H1 (cell line): ENCODE data around the gene STEAP4. TPM values are rescaled to one million over a fixed set of nuclear protein-coding genes. Genes with fewer than 3 reads are reported as not detected.
A peak's percentile ranks its signal among the peaks of the same experiment; 100 is the strongest.

ENCODE experiments used
- CTCF ChIA-PET: fragments of 300-600 bp; sonication (Branson Sonifier 250); formaldehyde crosslinking; loops from one replicate; lab custom pipeline; 2021; ENCODE audit not compliant: partially characterized antibody; lab: Charles Lee
- POLR2A ChIA-PET: fragments of 300-600 bp; sonication (Branson Sonifier 250); formaldehyde crosslinking; loops from one replicate; lab custom pipeline; 2021; ENCODE audit warnings: inconsistent platforms; ENCODE audit not compliant: partially characterized antibody; lab: Charles Lee
- DNase-seq, 2 experiments: peaks; one replicate each; pipeline versions ENCODE4 v3.0.0 to v3.0.0-alpha.2; 2010 to 2022; ENCODE audit warnings: low spot score in 2 of 2, low read depth in 1 of 2, mixed read lengths in 1 of 2
- FAIRE-seq: peaks from 2 replicates; lab custom pipeline; 2011; peaks lifted over from hg19 to GRCh38; lab: Jason Lieb, UNC
- H2AFZ ChIP-seq: 2 replicates; pipeline ENCODE4 v1.8.1; 2012; ENCODE audit warnings: low read length, inconsistent platforms
- H2AK5ac ChIP-seq: 2 replicates; pipeline ENCODE4 v1.6.1; 2013; ENCODE audit warnings: low read depth, low read length
- H2BK120ac ChIP-seq: replicated peaks from 2 replicates; pipeline ENCODE3; 2013; ENCODE audit warnings: low read depth, low read length, inconsistent platforms
- H2BK12ac ChIP-seq: 2 replicates; pipeline ENCODE4 v1.6.1; 2013; ENCODE audit warnings: low read depth, low read length
- H2BK15ac ChIP-seq: 2 replicates; pipeline ENCODE4 v1.6.1; 2013; ENCODE audit warnings: low read length
- H2BK20ac ChIP-seq: 2 replicates; pipeline ENCODE4 v1.6.1; 2013; ENCODE audit warnings: low read length
- H2BK5ac ChIP-seq: 2 replicates; pipeline ENCODE4 v1.6.1; 2013; ENCODE audit warnings: low read depth, low read length
- H3K14ac ChIP-seq: 2 replicates; pipeline ENCODE4 v1.6.1; 2013; ENCODE audit warnings: inconsistent platforms; ENCODE audit not compliant: insufficient read length
- H3K18ac ChIP-seq: 2 replicates; pipeline ENCODE4 v1.6.1; 2013; ENCODE audit warnings: low read length; ENCODE audit errors: extremely low read depth
- H3K23ac ChIP-seq: 2 replicates; pipeline ENCODE4 v1.6.1; 2013; ENCODE audit warnings: inconsistent platforms; ENCODE audit not compliant: insufficient read length
- H3K23me2 ChIP-seq: 2 replicates; pipeline ENCODE4 v1.6.1; 2013; ENCODE audit warnings: low read depth, low read length
- H3K27ac ChIP-seq: 2 replicates; pipeline ENCODE4 v1.6.1; 2011; ENCODE audit warnings: low read depth, low read length, inconsistent platforms
- H3K27me3 ChIP-seq, 4 experiments: replicated peaks in 1 of 4; 1 replicate in 1 of 4; 2 replicates in 3 of 4; pipeline versions ENCODE4 v1.6.1 to v1.8.1; 2011 to 2013; ENCODE audit warnings: low read length in 3 of 4, mild to moderate bottlenecking in 3 of 4, inconsistent platforms in 2 of 4, mixed read lengths in 2 of 4, moderate library complexity in 1 of 4; ENCODE audit not compliant: control insufficient read depth in 3 of 4, insufficient read depth in 3 of 4; ENCODE audit errors: extremely low read depth in 1 of 4
- H3K36me3 ChIP-seq, 4 experiments: 2 replicates each; pipeline versions ENCODE4 v1.6.1 to v1.8.1; 2011 to 2013; ENCODE audit warnings: mild to moderate bottlenecking in 4 of 4, low read length in 3 of 4, moderate library complexity in 2 of 4, control low read depth in 1 of 4, inconsistent platforms in 1 of 4; ENCODE audit not compliant: insufficient read depth in 4 of 4, control insufficient read depth in 2 of 4
- H3K4ac ChIP-seq: replicated peaks from 2 replicates; pipeline ENCODE3; 2013; ENCODE audit warnings: low read length, low read depth, mixed read lengths, inconsistent platforms; ENCODE audit not compliant: insufficient read length
- H3K4me1 ChIP-seq, 4 experiments: replicated peaks in 1 of 4; 1 replicate in 1 of 4; 2 replicates in 3 of 4; pipeline versions ENCODE4 v1.6.1 to v1.8.1; 2011 to 2013; ENCODE audit warnings: low read length in 3 of 4, inconsistent platforms in 2 of 4, mixed read lengths in 1 of 4; ENCODE audit not compliant: insufficient read depth in 4 of 4, control insufficient read depth in 3 of 4
- H3K4me2 ChIP-seq, 2 experiments: 2 replicates each; pipeline versions ENCODE4 v1.6.1 to v1.8.1; 2011 to 2013; ENCODE audit warnings: low read depth in 2 of 2, low read length in 2 of 2, control low read depth in 1 of 2, inconsistent platforms in 1 of 2, mild to moderate bottlenecking in 1 of 2; ENCODE audit not compliant: insufficient read depth in 1 of 2
- H3K4me3 ChIP-seq, 4 experiments: fragments of 200-600, 300-600 bp in 1 of 4; sonication (generic), shearing (Covaris generic), sonication (Bioruptor Twin) in 1 of 4; 2 replicates each; pipeline versions ENCODE4 v1.5.1 to v1.8.1; 2011 to 2016; ENCODE audit warnings: low read length in 4 of 4, low read depth in 3 of 4, control low read depth in 2 of 4, inconsistent platforms in 2 of 4, mild to moderate bottlenecking in 2 of 4, mixed read lengths in 1 of 4, moderate library complexity in 1 of 4; ENCODE audit not compliant: insufficient read depth in 2 of 4; ENCODE audit errors: extremely low read depth in 1 of 4
- H3K56ac ChIP-seq: replicated peaks from 2 replicates; pipeline ENCODE3; 2013; ENCODE audit warnings: low read depth, mild to moderate bottlenecking, mixed read lengths, low read length, inconsistent platforms; ENCODE audit not compliant: insufficient read length
- H3K79me1 ChIP-seq: 2 replicates; pipeline ENCODE4 v1.6.1; 2013; ENCODE audit warnings: low read depth, low read length, control low read depth
- H3K79me2 ChIP-seq, 2 experiments: 2 replicates each; pipeline versions ENCODE4 v1.6.1 to v1.8.1; 2012 to 2013; ENCODE audit warnings: low read length in 2 of 2, mild to moderate bottlenecking in 2 of 2, inconsistent platforms in 1 of 2; ENCODE audit not compliant: insufficient read depth in 2 of 2, control insufficient read depth in 1 of 2
- H3K9ac ChIP-seq, 4 experiments: replicated peaks in 1 of 4; 1 replicate in 1 of 4; 2 replicates in 3 of 4; pipeline versions ENCODE4 v1.6.1 to v1.8.1; 2011 to 2013; ENCODE audit warnings: low read depth in 3 of 4, low read length in 3 of 4, control low read depth in 2 of 4, mild to moderate bottlenecking in 2 of 4, moderate library complexity in 2 of 4, inconsistent platforms in 1 of 4; ENCODE audit errors: extremely low read depth in 1 of 4
- H3K9me3 ChIP-seq, 2 experiments: 2 replicates each; pipeline versions ENCODE4 v1.6.1 to v1.8.1; 2012 to 2013; ENCODE audit warnings: mild to moderate bottlenecking in 2 of 2, moderate library complexity in 2 of 2, control low read depth in 1 of 2, inconsistent platforms in 1 of 2, low read depth in 1 of 2, low read length in 1 of 2, mixed read lengths in 1 of 2; ENCODE audit not compliant: insufficient read depth in 2 of 2
- H4K20me1 ChIP-seq, 2 experiments: replicated peaks in 1 of 2; 2 replicates each; pipeline versions ENCODE3 to v1.8.1; 2011 to 2013; ENCODE audit warnings: inconsistent platforms in 2 of 2, low read length in 2 of 2, mild to moderate bottlenecking in 1 of 2; ENCODE audit not compliant: insufficient read depth in 2 of 2, control insufficient read depth in 1 of 2
- H4K5ac ChIP-seq: 2 replicates; pipeline ENCODE4 v1.6.1; 2013; ENCODE audit warnings: low read length, low read depth, mixed read lengths, inconsistent platforms; ENCODE audit not compliant: insufficient read length
- H4K8ac ChIP-seq: 2 replicates; pipeline ENCODE4 v1.8.0; 2013; ENCODE audit warnings: mild to moderate bottlenecking, moderate library complexity, low read length, inconsistent platforms; ENCODE audit not compliant: insufficient read depth; ENCODE audit errors: extremely low read depth
- H4K91ac ChIP-seq: replicated peaks from 2 replicates; pipeline ENCODE3; 2013; ENCODE audit warnings: low read length, mixed read lengths, inconsistent platforms; ENCODE audit not compliant: insufficient read length
- CHD1 ChIP-seq: IDR thresholded peaks from 2 replicates; pipeline ENCODE4 v1.6.1; 2012; ENCODE audit warnings: low read depth, low read length, improper control_type of control experiment
- CTCF ChIP-seq, 3 experiments: IDR thresholded peaks; 1 replicate in 2 of 3; 2 replicates in 1 of 3; pipeline versions ENCODE4 v1.5.1 to v1.6.1; 2011; ENCODE audit warnings: low read length in 3 of 3, mild to moderate bottlenecking in 3 of 3, inconsistent platforms in 2 of 3, low read depth in 1 of 3, moderate library complexity in 1 of 3; ENCODE audit not compliant: insufficient read depth in 1 of 3; ENCODE audit errors: control extremely low read depth in 1 of 3
- RAD21 ChIP-seq, 2 experiments: IDR thresholded peaks in 1 of 2; conservative IDR thresholded peaks in 1 of 2; 2 replicates each; pipeline ENCODE4 v1.6.1; 2011; ENCODE audit warnings: low read depth in 2 of 2, low read length in 2 of 2, improper control_type of control experiment in 1 of 2, inconsistent platforms in 1 of 2, mild to moderate bottlenecking in 1 of 2, moderate library complexity in 1 of 2
- WGBS, 2 experiments: shearing (Covaris generic) in 1 of 2; methylation state at CpG; one replicate each; pipeline versions ENCODE4 v1.1.6 to v1.1.7; 2013 to 2015; ENCODE audit warnings: low lambda C conversion rate in 2 of 2, mixed read lengths in 2 of 2, inconsistent platforms in 1 of 2, low coverage in 1 of 2, missing lambda C conversion rate in 1 of 2; ENCODE audit not compliant: insufficient replicate concordance in 2 of 2, insufficient coverage in 1 of 2, insufficient read length in 1 of 2; ENCODE audit errors: extremely low coverage in 1 of 2, missing lambda C conversion rate in 1 of 2; 5-methylcytosine and 5-hydroxymethylcytosine counted together
- polyA plus RNA-seq, 7 experiments: library from polyadenylated mRNA; depleted of rRNA in 3 of 7; stranded (reverse) in 5 of 7; unstranded in 2 of 7; fragments of >200 nt in 5 of 7; fragments of 200-250 nt in 2 of 7; gene quantifications; 1 replicate in 5 of 7; 2 replicates in 1 of 7; 4 replicates in 1 of 7; pipeline versions ENCODE4 v1.2.1 to v1.2.3, GENCODE V29; 2011 to 2013; ENCODE audit warnings: missing spikeins in 2 of 7, mixed read lengths in 2 of 7
- total RNA-seq: library from RNA; stranded (reverse); fragmentation: NEBNext Ultra II Directional; extraction: Animal tissue kit (Norgen Biotek cat#: 25700); gene quantifications from 2 replicates; pipeline ENCODE4 v1.2.1, GENCODE V29; 2021

Gene STEAP4
- total and polyA plus RNA-seq, 2 of the 8 experiments (the other 6 are each of a cell fraction or from before 2014, with no cell fraction given) = under 0.01 TPM; not detected in 1

- Histone ChIP-seq H2AK5ac (no peak overlapping the region), H4K91ac (no peak overlapping the region), H3K4me2 (no peak overlapping the region), H3K18ac (no peak overlapping the region), H3K36me3 (no peaks in the 10 kb centered on the region), H3K23me2 (no peaks in the 10 kb centered on the region), H3K56ac (no peak overlapping the region), H3K27ac (no peak overlapping the region), H3K4me3 (no peak overlapping the region), H3K79me1 (no peaks in the 10 kb centered on the region), H2BK5ac (no peak overlapping the region), H3K27me3 (no peaks in the 10 kb centered on the region), H4K20me1 (no peaks in the 10 kb centered on the region), H3K9me3 (no peaks in the 10 kb centered on the region), H3K14ac (no peak overlapping the region), H2BK15ac (no peak overlapping the region), H2AFZ (peak overlapping the region; percentile 68; the same call in 1 of the 2 replicates), H2BK20ac (no peak overlapping the region), H2BK120ac (no peak overlapping the region), H3K9ac (no peak overlapping the region), H4K8ac (no peak overlapping the region), H3K79me2 (no peaks in the 10 kb centered on the region), H3K4ac (no peak overlapping the region), H2BK12ac (no peak overlapping the region), H4K5ac (no peak overlapping the region), H3K23ac (no peak overlapping the region), H3K4me1 (peaks cover 0 to 8% (median 2%) of the 10 kb centered on the region in 4 experiments; a peak in 4 of 7 replicates)
- DNase-seq = peak; percentile 10 to 58
- CTCF ChIA-PET = interaction anchor here (0.6 to 3.8 kb wide), 41 partner anchors 10 to 1278 kb away, joined by 3 to 22 read pairs (median 4); no protein-coding TSS in a partner anchor
- TF ChIP-seq CTCF (IDR thresholded peaks at IDR 0.05; ENCODE audit: control extremely low read depth in 1 of 3, insufficient read depth in 1 of 3, low read depth in 1 of 3, low read length in 3 of 3) (peak; percentile 70 to 77 (median 73)), RAD21 (IDR thresholded peaks at IDR 0.05 in 1 of 2, conservative IDR thresholded peaks at IDR 0.05 in 1 of 2; ENCODE audit: low read depth in 2 of 2, low read length in 2 of 2) (peak; percentile 88 to 91), CHD1 (no peak)
- WGBS, 2 experiments = 49% methylated on average over 15 of the region's 15 CpGs; no CpG with 5 or more reads in 1 of the 2 experiments
- FAIRE-seq = peak; percentile 76
- POLR2A ChIA-PET = no interaction called here
Observed at GRCh38 chr7:88344956-88345832, 38.5 kb upstream of the STEAP4 start.
